Vagina (tissue), 2 donors: ENCODE measurements around the gene TAF1B.

Source experiments
- CTCF ChIP-seq, 3 experiments: fragments of 450-650 bp in 2 of 3; fragments of 200-600 bp in 1 of 3; sonication (generic) in 1 of 3; IDR thresholded peaks; one replicate each; pipeline ENCODE4 v1.5.1; 2017 to 2019; ENCODE audit warnings: antibody characterized with exemption in 3 of 3, mild to moderate bottlenecking in 2 of 3, moderate library complexity in 2 of 3
- POLR2A ChIP-seq, 2 donors: fragments of 450-650 bp; IDR thresholded peaks; one replicate each; pipeline ENCODE4 v1.6.1; 2017; ENCODE audit warnings: antibody characterized with exemption in 2 of 2, mild to moderate bottlenecking in 2 of 2, moderate library complexity in 2 of 2
- POLR2AphosphoS5 ChIP-seq, 2 donors: sonication (generic); formaldehyde crosslinking; IDR thresholded peaks; one replicate each; pipeline ENCODE4 v1.9.0; 2017; ENCODE audit warnings: antibody characterized with exemption in 2 of 2, mild to moderate bottlenecking in 2 of 2, low read depth in 1 of 2; ENCODE audit not compliant: insufficient read depth in 1 of 2

DNA sequence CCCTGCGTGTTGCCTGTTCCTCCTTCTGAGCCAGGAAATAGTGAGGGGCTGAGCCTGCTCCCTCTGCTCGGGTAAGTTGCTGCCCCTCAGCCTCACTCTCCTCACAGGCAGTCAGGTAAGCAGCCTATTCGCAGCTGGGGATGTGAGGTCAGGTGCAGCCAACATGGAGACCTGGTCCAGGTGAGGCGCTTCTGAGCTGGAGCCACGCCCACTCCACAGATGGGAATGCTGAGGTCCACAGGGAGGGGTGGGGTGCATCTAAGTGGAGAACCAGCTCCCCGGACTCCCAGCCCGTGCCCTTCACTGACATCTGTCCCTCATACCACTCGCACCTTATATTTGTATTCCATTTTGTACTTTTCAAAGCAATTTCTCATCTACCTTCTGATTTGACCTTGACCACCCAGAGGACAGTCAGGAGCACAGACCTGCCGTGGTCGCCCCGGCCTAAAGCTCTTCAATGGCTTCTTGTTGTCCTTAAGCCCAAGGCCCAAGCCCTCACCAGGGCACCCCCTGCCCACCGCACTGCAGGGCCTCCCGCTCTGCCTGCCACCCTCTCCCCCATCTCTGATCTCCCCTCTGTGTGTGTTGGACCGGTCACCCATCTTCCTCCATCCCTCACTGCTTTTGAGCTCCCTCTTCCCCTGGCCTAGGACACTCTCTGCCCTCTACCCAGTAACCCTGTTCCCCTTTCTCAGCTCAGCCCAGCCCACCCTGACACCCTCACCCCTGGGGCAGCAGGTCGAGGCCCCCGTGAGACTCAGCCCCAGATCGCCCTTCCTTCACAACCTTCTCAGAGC, 49.2 kb upstream of the TAF1B start:
- TF ChIP-seq CTCF (IDR thresholded peaks at IDR 0.05) = no peak
- TF ChIP-seq POLR2A (IDR thresholded peaks at IDR 0.05) = no peak
- TF ChIP-seq POLR2AphosphoS5 (IDR thresholded peaks at IDR 0.05; ENCODE audit: insufficient read depth in 1 of 2, low read depth in 1 of 2) = no peak
